K562 (cell line): ENCODE data around the gene ADAMTS14. TPM values are rescaled to one million over a fixed set of nuclear protein-coding genes. Genes with fewer than 3 reads are reported as not detected.
A peak's percentile ranks its signal among the peaks of the same experiment; 100 is the strongest.

Source experiments
- ATAC-seq: fragments of 200-7000 bp; cut with Tn5 transposase; 3 replicates; pipeline ENCODE4 v1.9.1; 2020; ENCODE audit warnings: moderate library complexity
- BruUV-seq: library from RNA; stranded (reverse); fragments of 400-500 nt; replicated peaks from 2 replicates; lab custom pipeline; 2021; lab: Mats Ljungman, UMichigan
- CTCF ChIA-PET: fragments of 300-600 bp; formaldehyde crosslinking; extraction: SDS; loops from one replicate; lab custom pipeline; 2021; ENCODE audit warnings: low intra/inter-chr PET ratio; lab: Yijun Ruan, JAX
- POLR2A ChIA-PET: fragments of 300-600, 350-650 bp; sonication (Branson Sonifier 250); formaldehyde crosslinking; extraction: SDS; loops from one replicate; lab custom pipeline; 2021; ENCODE audit warnings: antibody characterized with exemption, inconsistent platforms; lab: Yijun Ruan, JAX
- DNase-seq, 4 experiments: peaks; one replicate each; pipeline versions ENCODE4 v3.0.0 to v3.0.0-alpha.2; 2011 to 2018; ENCODE audit warnings: low spot score in 3 of 4, mixed read lengths in 3 of 4; ENCODE audit errors: extremely low read depth in 1 of 4
- FAIRE-seq: peaks from 2 replicates; lab custom pipeline; 2011; peaks lifted over from hg19 to GRCh38; lab: Jason Lieb, UNC
- H2AFZ ChIP-seq: 2 replicates; pipeline ENCODE4 v1.6.0; 2011; ENCODE audit warnings: low read depth, low read length, control low read depth, inconsistent platforms
- H3K27ac ChIP-seq: fragments of 200-600 bp; 3 replicates; pipeline ENCODE4 v1.8.0; 2011; ENCODE audit warnings: low read depth, mild to moderate bottlenecking, control low read depth, inconsistent platforms, low read length, moderate library complexity, mixed read lengths; ENCODE audit errors: extremely low read depth
- H3K27me3 ChIP-seq, 2 experiments: fragments of 300-600 bp in 1 of 2; 2 replicates in 1 of 2; 3 replicates in 1 of 2; pipeline versions ENCODE4 v1.6.0 to v1.8.0; 2011; ENCODE audit warnings: inconsistent platforms in 2 of 2, low read length in 2 of 2, mild to moderate bottlenecking in 1 of 2, mixed read lengths in 1 of 2, moderate library complexity in 1 of 2; ENCODE audit not compliant: control insufficient read depth in 2 of 2, insufficient read depth in 2 of 2
- H3K36me3 ChIP-seq: fragments of 300-600 bp; 3 replicates; pipeline ENCODE4 v1.8.0; 2011; ENCODE audit warnings: mild to moderate bottlenecking, low read length, inconsistent platforms; ENCODE audit not compliant: control insufficient read depth, insufficient read depth
- H3K4me1 ChIP-seq, 2 experiments: fragments of 200-600 bp in 1 of 2; replicated peaks in 1 of 2; 2 replicates in 1 of 2; 3 replicates in 1 of 2; pipeline versions ENCODE4 v1.5.1 to v1.8.0; 2011; ENCODE audit warnings: inconsistent platforms in 2 of 2, low read length in 2 of 2, mild to moderate bottlenecking in 1 of 2, mixed read lengths in 1 of 2, moderate library complexity in 1 of 2; ENCODE audit not compliant: control insufficient read depth in 2 of 2, insufficient read depth in 2 of 2
- H3K4me2 ChIP-seq: 2 replicates; pipeline ENCODE4 v1.6.1; 2011; ENCODE audit warnings: low read length, control low read depth, inconsistent platforms, mixed read lengths; ENCODE audit not compliant: insufficient read depth
- H3K4me3 ChIP-seq: fragments of 200-600 bp; sonication (generic), shearing (Covaris generic); 2 replicates; pipeline ENCODE4 v1.5.1; 2016; ENCODE audit warnings: control low read depth, inconsistent platforms
- H3K79me2 ChIP-seq: fragments of 200-600 bp; 3 replicates; pipeline ENCODE4 v1.8.0; 2011; ENCODE audit warnings: low read length, inconsistent platforms; ENCODE audit not compliant: control insufficient read depth, insufficient read depth
- H3K9ac ChIP-seq, 2 experiments: 2 replicates each; pipeline versions ENCODE4 v1.6.0 to v1.6.1; 2011; ENCODE audit warnings: low read depth in 2 of 2, low read length in 2 of 2, control low read depth in 1 of 2, inconsistent platforms in 1 of 2, mild to moderate bottlenecking in 1 of 2, mixed read lengths in 1 of 2; ENCODE audit not compliant: insufficient read depth in 1 of 2
- H3K9me1 ChIP-seq: one replicate; pipeline ENCODE4 v1.6.0; 2011; ENCODE audit warnings: inconsistent platforms, mild to moderate bottlenecking, low read length, moderate library complexity; ENCODE audit not compliant: control insufficient read depth, insufficient read depth
- H3K9me3 ChIP-seq: replicated peaks from 2 replicates; pipeline ENCODE4 v1.5.1; 2011; ENCODE audit warnings: low read depth, low read length, inconsistent platforms; ENCODE audit not compliant: control insufficient read depth, insufficient read depth
- H4K20me1 ChIP-seq: replicated peaks from 2 replicates; pipeline ENCODE4 v1.6.1; 2011; ENCODE audit warnings: low read length, inconsistent platforms, mixed read lengths; ENCODE audit not compliant: control insufficient read depth, insufficient read depth
- POLR3A ChIP-seq: IDR thresholded peaks from 2 replicates; pipeline ENCODE4 v1.6.1; 2011; ENCODE audit warnings: borderline replicate concordance, mild to moderate bottlenecking, moderate library complexity; ENCODE audit not compliant: insufficient read length, insufficient read depth; ENCODE audit errors: extremely low read depth
- THAP12 ChIP-seq: fragments of 250-450 bp; sonication (Bioruptor Pico); IDR thresholded peaks from 2 replicates; pipeline ENCODE4 v1.9.0; 2021; ENCODE audit warnings: mild to moderate bottlenecking, inconsistent platforms
- WGBS: fragments of 100-300 bp; shearing (Covaris generic); methylation state at CpG from one replicate; pipeline ENCODE4 v1.1.6; 2016; ENCODE audit warnings: low coverage, mixed read lengths; ENCODE audit not compliant: insufficient coverage; ENCODE audit errors: missing lambda C conversion rate; 5-methylcytosine and 5-hydroxymethylcytosine counted together
- in situ Hi-C: fragments of 300-500 bp; cut with MboI; formaldehyde crosslinking; loops from 4 replicates; pipeline ENCODE4 v1.15.0; 2018; ENCODE audit warnings: inconsistent platforms, mixed read lengths
- intact Hi-C: fragments of 100-400 bp; cut with micrococcal nuclease; formaldehyde crosslinking; loops from 2 replicates; pipeline ENCODE4 v1.14.2; 2022
- polyA plus RNA-seq, 8 experiments: library from polyadenylated mRNA; depleted of rRNA in 4 of 8; stranded (reverse) in 5 of 8; unstranded in 3 of 8; fragments of >200 nt; fragmentation: Nextera tagmentation in 2 of 8; fragmentation: Illumina TruSeq in 1 of 8; extraction: Ambion mirVana in 2 of 8; extraction: Trizol in 1 of 8; gene quantifications; 2 replicates each; pipeline versions ENCODE4 v1.2.1 to v1.2.3, GENCODE V29; 2011 to 2014; ENCODE audit warnings: inconsistent platforms in 1 of 8, missing spikeins in 1 of 8
- total RNA-seq, 7 experiments: library from RNA; depleted of rRNA in 6 of 7; stranded (reverse); fragments of >200 nt in 6 of 7; fragmentation: Illumina TruSeq in 2 of 7; extraction: Trizol in 2 of 7; gene quantifications; 2 replicates each; pipeline versions ENCODE4 v1.2.1 to v1.2.3, GENCODE V29; 2011 to 2021; ENCODE audit warnings: low replicate concordance in 1 of 7

ADAMTS14 gene
- total and polyA plus RNA-seq, 9 of the 15 experiments (the other 6 are each of a cell fraction or from before 2014, with no cell fraction given), result 0.04 to 37.4 (median 15.9) TPM

DNA sequence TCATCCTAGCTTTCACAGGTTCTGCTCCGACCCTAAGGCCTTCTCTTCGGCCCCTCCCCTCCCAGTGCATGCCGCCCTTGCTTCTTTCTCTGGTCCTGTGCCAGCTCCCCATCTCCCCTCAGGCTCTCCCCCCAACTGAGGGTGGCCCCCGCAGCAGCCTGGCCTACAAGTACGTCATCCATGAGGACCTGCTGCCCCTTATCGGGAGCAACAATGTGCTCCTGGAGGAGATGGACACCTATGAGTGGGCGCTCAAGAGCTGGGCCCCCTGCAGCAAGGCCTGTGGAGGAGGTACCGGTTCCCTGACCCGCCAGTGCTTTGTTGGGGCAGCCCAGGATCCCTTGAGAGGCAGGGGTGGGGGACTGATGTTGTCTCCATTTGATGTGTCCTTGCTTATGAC is 79.0 kb downstream of the ADAMTS14 start:
- H3K4me1 ChIP-seq, result peaks cover 1 to 21% of the 10 kb centered on the region in 2 experiments; a peak in 4 of 5 replicates
- intact Hi-C loops (no loop called here), in situ Hi-C loops (loop anchor here (10.0 kb wide), 1 partner anchor 1957 kb away; no protein-coding TSS in a partner anchor)
- no peaks in the 10 kb centered on the region for H3K9me3 ChIP-seq
- FAIRE-seq, result no peak
- CTCF ChIA-PET, result no interaction called here
- 85% methylated on average over 9 of the region's 9 CpGs for WGBS
- no peaks in the 10 kb centered on the region for H3K9me1 ChIP-seq
- H2AFZ ChIP-seq, result no peak overlapping the region
- peak overlapping the region in 1 of 2 experiments; percentile 38; a peak in 1 of 4 replicates for H3K9ac ChIP-seq
- TF ChIP-seq THAP12 (no peak), POLR3A (no peak)
- H3K36me3 ChIP-seq, result peaks cover 77% of the 10 kb centered on the region
- no peak for DNase-seq
- no peak overlapping the region for H3K4me2 ChIP-seq
- no peaks in the 10 kb centered on the region for H3K27me3 ChIP-seq
- BruUV-seq, result no TSS peak
- H3K27ac ChIP-seq, result no peak overlapping the region
- ATAC-seq, result no peak
- POLR2A ChIA-PET, result interaction anchor here (0.7 to 1.8 kb wide), 3 partner anchors 10 to 139 kb away, joined by 3 to 7 read pairs (median 3); no protein-coding TSS in a partner anchor
- no peak overlapping the region for H3K4me3 ChIP-seq
- peaks cover 3% of the 10 kb centered on the region; the same call in 1 of the 3 replicates for H3K79me2 ChIP-seq
- H4K20me1 ChIP-seq, result no peaks in the 10 kb centered on the region
